Activated naive CD4-positive, alpha-beta T cell treated with anti-CD3 and anti-CD28 coated beads for 36 hours (primary cell): Measurements from ENCODE around the gene FMR1. TPM values are rescaled to one million over a fixed set of nuclear protein-coding genes. Genes with fewer than 3 reads are reported as not detected.

Source experiments
- CTCF ChIA-PET: fragments of 350-600 bp; sonication (Branson Sonifier 250); formaldehyde crosslinking; loops from one replicate; lab custom pipeline; 2021; ENCODE audit warnings: antibody characterized with exemption; lab: Charles Lee
- DNase-seq: peaks from one replicate; pipeline ENCODE4 v3.0.0-alpha.2; 2020
- H3K27ac Mint-ChIP-seq: one replicate; pipeline ENCODE4 v1.8.0; 2021; ENCODE audit warnings: mild to moderate bottlenecking, mixed read lengths
- H3K27me3 Mint-ChIP-seq: one replicate; pipeline ENCODE4 v1.8.0; 2021; ENCODE audit warnings: low read depth, mixed read lengths
- H3K36me3 Mint-ChIP-seq: one replicate; pipeline ENCODE4 v1.8.0; 2021; ENCODE audit warnings: low read depth, mixed read lengths
- H3K4me1 Mint-ChIP-seq: one replicate; pipeline ENCODE4 v1.8.0; 2021; ENCODE audit warnings: low read depth, mixed read lengths
- H3K4me3 Mint-ChIP-seq: one replicate; pipeline ENCODE4 v1.8.0; 2021; ENCODE audit warnings: mild to moderate bottlenecking, moderate library complexity, mixed read lengths
- H3K9me3 Mint-ChIP-seq: one replicate; pipeline ENCODE4 v1.8.0; 2021; ENCODE audit warnings: mixed read lengths
- intact Hi-C: fragments of 100-400 bp; cut with micrococcal nuclease; formaldehyde crosslinking; loops from one replicate; pipeline ENCODE4 v1.15.1; 2023
- total RNA-seq, 2 experiments: library from RNA; stranded (reverse); gene quantifications; one replicate each; pipeline ENCODE4 v1.2.3, GENCODE V29; 2021

FMR1 gene
- total RNA-seq, 2 experiments from 2014 or later, result 24.5 to 25.7 TPM

DNA sequence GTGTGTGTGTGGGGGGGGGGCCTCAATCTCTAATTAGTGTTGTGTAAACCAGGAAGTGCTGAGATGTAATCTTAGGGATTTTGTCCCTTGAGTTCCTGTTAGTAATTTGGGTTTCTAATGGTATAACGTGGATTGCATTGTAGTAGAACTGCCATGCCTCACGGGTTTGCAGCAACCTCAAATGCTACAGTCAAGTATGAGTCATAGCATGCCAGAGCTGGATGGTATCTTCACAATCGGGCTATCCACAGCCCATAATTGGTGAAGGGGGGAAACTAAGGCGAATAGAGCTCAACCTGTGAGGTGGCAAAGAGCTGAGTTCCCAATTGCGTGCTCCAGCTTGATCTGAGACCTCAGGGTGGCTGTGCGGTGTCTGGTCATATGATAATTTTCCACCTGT, 67.2 kb downstream of the FMR1 start:
- no peak overlapping the region for H3K27ac Mint-ChIP-seq
- no peak for DNase-seq
- CTCF ChIA-PET, result no interaction called here
- no peaks in the 10 kb centered on the region for H3K36me3 Mint-ChIP-seq
- intact Hi-C loops, result no loop called here
- H3K4me3 Mint-ChIP-seq, result no peak overlapping the region
- H3K27me3 Mint-ChIP-seq, result no peaks in the 10 kb centered on the region
- H3K9me3 Mint-ChIP-seq, result no peaks in the 10 kb centered on the region
- H3K4me1 Mint-ChIP-seq, result no peaks in the 10 kb centered on the region

DNA sequence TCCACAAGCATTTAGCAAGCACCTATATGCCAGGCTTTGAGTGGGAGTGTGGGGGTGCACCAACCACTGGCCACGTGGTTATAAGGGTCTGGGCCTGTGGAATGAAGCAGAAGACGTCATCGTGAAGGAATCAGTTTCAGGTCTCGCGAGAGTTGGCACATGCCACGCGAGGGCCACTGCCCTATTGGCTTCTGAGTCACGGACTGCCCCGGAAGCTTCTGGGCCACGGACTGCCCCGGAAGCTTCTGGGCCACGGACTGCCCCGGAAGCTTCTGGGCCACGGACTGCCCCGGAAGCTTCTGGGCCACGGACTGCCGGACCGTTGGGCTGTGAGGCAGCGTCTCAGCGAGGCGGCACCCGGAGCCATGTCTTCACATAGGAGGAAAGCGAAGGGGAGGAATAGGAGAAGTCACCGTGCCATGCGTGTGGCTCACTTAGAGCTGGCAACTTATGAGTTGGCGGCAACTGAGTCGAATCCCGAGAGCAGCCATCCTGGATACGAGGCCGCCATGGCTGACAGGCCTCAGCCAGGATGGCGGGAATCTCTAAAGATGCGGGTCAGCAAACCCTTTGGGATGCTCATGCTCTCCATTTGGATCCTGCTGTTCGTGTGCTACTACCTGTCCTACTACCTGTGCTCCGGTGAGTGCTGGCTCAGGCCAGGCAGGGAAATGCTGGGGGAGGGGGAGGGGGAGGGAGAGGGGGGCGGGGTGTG, 69.5 kb downstream of the FMR1 start, which contains the start of gene FMR1NB:
Gene FMR1NB, plus strand, starts transcription at position 300 of the 715 bp plus-strand sequence. Its CDS starts 66 bp downstream, at position 366.
- H3K4me3 Mint-ChIP-seq, result no peak within 1 kb of the TSS
- no peak within 1 kb of the TSS for H3K27ac Mint-ChIP-seq
- no peaks in the 10 kb centered on the region for H3K9me3 Mint-ChIP-seq
- no peaks in the 10 kb centered on the region for H3K4me1 Mint-ChIP-seq
- intact Hi-C loops, result no loop called here
- CTCF ChIA-PET, result no interaction called here
- H3K27me3 Mint-ChIP-seq, result no peaks in the 10 kb centered on the region
- H3K36me3 Mint-ChIP-seq, result no peaks in the 10 kb centered on the region
- no peak for DNase-seq

Other genes starting within 250 kb of the FMR1 start
- not detected for gene FMR1NB, start 69.4 kb downstream of the FMR1 start, total RNA-seq